H1 (cell line): ENCODE data around the gene NAPG. TPM values are rescaled to one million over a fixed set of nuclear protein-coding genes. Genes with fewer than 3 reads are reported as not detected.

Source experiments
- CTCF ChIA-PET: fragments of 300-600 bp; sonication (Branson Sonifier 250); formaldehyde crosslinking; loops from one replicate; lab custom pipeline; 2021; ENCODE audit not compliant: partially characterized antibody; lab: Charles Lee
- POLR2A ChIA-PET: fragments of 300-600 bp; sonication (Branson Sonifier 250); formaldehyde crosslinking; loops from one replicate; lab custom pipeline; 2021; ENCODE audit warnings: inconsistent platforms; ENCODE audit not compliant: partially characterized antibody; lab: Charles Lee
- DNase-seq, 2 experiments: peaks; one replicate each; pipeline versions ENCODE4 v3.0.0 to v3.0.0-alpha.2; 2010 to 2022; ENCODE audit warnings: low spot score in 2 of 2, low read depth in 1 of 2, mixed read lengths in 1 of 2
- FAIRE-seq: peaks from 2 replicates; lab custom pipeline; 2011; peaks lifted over from hg19 to GRCh38; lab: Jason Lieb, UNC
- H2AFZ ChIP-seq: 2 replicates; pipeline ENCODE4 v1.8.1; 2012; ENCODE audit warnings: low read length, inconsistent platforms
- H2AK5ac ChIP-seq: 2 replicates; pipeline ENCODE4 v1.6.1; 2013; ENCODE audit warnings: low read depth, low read length
- H2BK120ac ChIP-seq: replicated peaks from 2 replicates; pipeline ENCODE3; 2013; ENCODE audit warnings: low read depth, low read length, inconsistent platforms
- H2BK12ac ChIP-seq: 2 replicates; pipeline ENCODE4 v1.6.1; 2013; ENCODE audit warnings: low read depth, low read length
- H2BK15ac ChIP-seq: 2 replicates; pipeline ENCODE4 v1.6.1; 2013; ENCODE audit warnings: low read length
- H2BK20ac ChIP-seq: 2 replicates; pipeline ENCODE4 v1.6.1; 2013; ENCODE audit warnings: low read length
- H2BK5ac ChIP-seq: 2 replicates; pipeline ENCODE4 v1.6.1; 2013; ENCODE audit warnings: low read depth, low read length
- H3K14ac ChIP-seq: 2 replicates; pipeline ENCODE4 v1.6.1; 2013; ENCODE audit warnings: inconsistent platforms; ENCODE audit not compliant: insufficient read length
- H3K18ac ChIP-seq: 2 replicates; pipeline ENCODE4 v1.6.1; 2013; ENCODE audit warnings: low read length; ENCODE audit errors: extremely low read depth
- H3K23ac ChIP-seq: 2 replicates; pipeline ENCODE4 v1.6.1; 2013; ENCODE audit warnings: inconsistent platforms; ENCODE audit not compliant: insufficient read length
- H3K23me2 ChIP-seq: 2 replicates; pipeline ENCODE4 v1.6.1; 2013; ENCODE audit warnings: low read depth, low read length
- H3K27ac ChIP-seq: 2 replicates; pipeline ENCODE4 v1.6.1; 2011; ENCODE audit warnings: low read depth, low read length, inconsistent platforms
- H3K27me3 ChIP-seq, 4 experiments: replicated peaks in 1 of 4; 1 replicate in 1 of 4; 2 replicates in 3 of 4; pipeline versions ENCODE4 v1.6.1 to v1.8.1; 2011 to 2013; ENCODE audit warnings: low read length in 3 of 4, mild to moderate bottlenecking in 3 of 4, inconsistent platforms in 2 of 4, mixed read lengths in 2 of 4, moderate library complexity in 1 of 4; ENCODE audit not compliant: control insufficient read depth in 3 of 4, insufficient read depth in 3 of 4; ENCODE audit errors: extremely low read depth in 1 of 4
- H3K36me3 ChIP-seq, 4 experiments: 2 replicates each; pipeline versions ENCODE4 v1.6.1 to v1.8.1; 2011 to 2013; ENCODE audit warnings: mild to moderate bottlenecking in 4 of 4, low read length in 3 of 4, moderate library complexity in 2 of 4, control low read depth in 1 of 4, inconsistent platforms in 1 of 4; ENCODE audit not compliant: insufficient read depth in 4 of 4, control insufficient read depth in 2 of 4
- H3K4ac ChIP-seq: replicated peaks from 2 replicates; pipeline ENCODE3; 2013; ENCODE audit warnings: low read length, low read depth, mixed read lengths, inconsistent platforms; ENCODE audit not compliant: insufficient read length
- H3K4me1 ChIP-seq, 4 experiments: replicated peaks in 1 of 4; 1 replicate in 1 of 4; 2 replicates in 3 of 4; pipeline versions ENCODE4 v1.6.1 to v1.8.1; 2011 to 2013; ENCODE audit warnings: low read length in 3 of 4, inconsistent platforms in 2 of 4, mixed read lengths in 1 of 4; ENCODE audit not compliant: insufficient read depth in 4 of 4, control insufficient read depth in 3 of 4
- H3K4me2 ChIP-seq, 2 experiments: 2 replicates each; pipeline versions ENCODE4 v1.6.1 to v1.8.1; 2011 to 2013; ENCODE audit warnings: low read depth in 2 of 2, low read length in 2 of 2, control low read depth in 1 of 2, inconsistent platforms in 1 of 2, mild to moderate bottlenecking in 1 of 2; ENCODE audit not compliant: insufficient read depth in 1 of 2
- H3K4me3 ChIP-seq, 4 experiments: fragments of 200-600, 300-600 bp in 1 of 4; sonication (generic), shearing (Covaris generic), sonication (Bioruptor Twin) in 1 of 4; 2 replicates each; pipeline versions ENCODE4 v1.5.1 to v1.8.1; 2011 to 2016; ENCODE audit warnings: low read length in 4 of 4, low read depth in 3 of 4, control low read depth in 2 of 4, inconsistent platforms in 2 of 4, mild to moderate bottlenecking in 2 of 4, mixed read lengths in 1 of 4, moderate library complexity in 1 of 4; ENCODE audit not compliant: insufficient read depth in 2 of 4; ENCODE audit errors: extremely low read depth in 1 of 4
- H3K56ac ChIP-seq: replicated peaks from 2 replicates; pipeline ENCODE3; 2013; ENCODE audit warnings: low read depth, mild to moderate bottlenecking, mixed read lengths, low read length, inconsistent platforms; ENCODE audit not compliant: insufficient read length
- H3K79me1 ChIP-seq: 2 replicates; pipeline ENCODE4 v1.6.1; 2013; ENCODE audit warnings: low read depth, low read length, control low read depth
- H3K79me2 ChIP-seq, 2 experiments: 2 replicates each; pipeline versions ENCODE4 v1.6.1 to v1.8.1; 2012 to 2013; ENCODE audit warnings: low read length in 2 of 2, mild to moderate bottlenecking in 2 of 2, inconsistent platforms in 1 of 2; ENCODE audit not compliant: insufficient read depth in 2 of 2, control insufficient read depth in 1 of 2
- H3K9ac ChIP-seq, 4 experiments: replicated peaks in 1 of 4; 1 replicate in 1 of 4; 2 replicates in 3 of 4; pipeline versions ENCODE4 v1.6.1 to v1.8.1; 2011 to 2013; ENCODE audit warnings: low read depth in 3 of 4, low read length in 3 of 4, control low read depth in 2 of 4, mild to moderate bottlenecking in 2 of 4, moderate library complexity in 2 of 4, inconsistent platforms in 1 of 4; ENCODE audit errors: extremely low read depth in 1 of 4
- H3K9me3 ChIP-seq, 2 experiments: 2 replicates each; pipeline versions ENCODE4 v1.6.1 to v1.8.1; 2012 to 2013; ENCODE audit warnings: mild to moderate bottlenecking in 2 of 2, moderate library complexity in 2 of 2, control low read depth in 1 of 2, inconsistent platforms in 1 of 2, low read depth in 1 of 2, low read length in 1 of 2, mixed read lengths in 1 of 2; ENCODE audit not compliant: insufficient read depth in 2 of 2
- H4K20me1 ChIP-seq, 2 experiments: replicated peaks in 1 of 2; 2 replicates each; pipeline versions ENCODE3 to v1.8.1; 2011 to 2013; ENCODE audit warnings: inconsistent platforms in 2 of 2, low read length in 2 of 2, mild to moderate bottlenecking in 1 of 2; ENCODE audit not compliant: insufficient read depth in 2 of 2, control insufficient read depth in 1 of 2
- H4K5ac ChIP-seq: 2 replicates; pipeline ENCODE4 v1.6.1; 2013; ENCODE audit warnings: low read length, low read depth, mixed read lengths, inconsistent platforms; ENCODE audit not compliant: insufficient read length
- H4K8ac ChIP-seq: 2 replicates; pipeline ENCODE4 v1.8.0; 2013; ENCODE audit warnings: mild to moderate bottlenecking, moderate library complexity, low read length, inconsistent platforms; ENCODE audit not compliant: insufficient read depth; ENCODE audit errors: extremely low read depth
- H4K91ac ChIP-seq: replicated peaks from 2 replicates; pipeline ENCODE3; 2013; ENCODE audit warnings: low read length, mixed read lengths, inconsistent platforms; ENCODE audit not compliant: insufficient read length
- CHD1 ChIP-seq: IDR thresholded peaks from 2 replicates; pipeline ENCODE4 v1.6.1; 2012; ENCODE audit warnings: low read depth, low read length, improper control_type of control experiment
- CTBP2 ChIP-seq: IDR thresholded peaks from 2 replicates; pipeline ENCODE4 v1.7.0; 2011; ENCODE audit warnings: borderline replicate concordance, mild to moderate bottlenecking, moderate library complexity, mixed read lengths, low read length; ENCODE audit not compliant: insufficient read depth, insufficient read length
- EGR1 ChIP-seq: IDR thresholded peaks from 2 replicates; pipeline ENCODE4 v1.6.1; 2011; ENCODE audit warnings: low read depth, low read length, borderline replicate concordance
- JUN ChIP-seq: IDR thresholded peaks from 2 replicates; pipeline ENCODE4 v1.6.1; 2011; ENCODE audit warnings: low read depth, mild to moderate bottlenecking, improper control_type of control experiment, low read length
- RBBP5 ChIP-seq: IDR thresholded peaks from 2 replicates; pipeline ENCODE4 v1.7.1; 2012; ENCODE audit warnings: low read depth, mild to moderate bottlenecking, inconsistent platforms, low read length, moderate library complexity, borderline replicate concordance
- SIN3A ChIP-seq, 2 experiments: IDR thresholded peaks in 1 of 2; conservative IDR thresholded peaks in 1 of 2; 2 replicates each; pipeline ENCODE4 v1.6.1; 2011 to 2012; ENCODE audit warnings: low read length in 2 of 2, improper control_type of control experiment in 1 of 2, low read depth in 1 of 2, mild to moderate bottlenecking in 1 of 2
- SP2 ChIP-seq: IDR thresholded peaks from 2 replicates; pipeline ENCODE4 v1.6.1; 2012; ENCODE audit warnings: mild to moderate bottlenecking, low read length, inconsistent platforms
- TAF1 ChIP-seq: IDR thresholded peaks from 2 replicates; pipeline ENCODE4 v1.6.1; 2011; ENCODE audit warnings: mild to moderate bottlenecking, low read depth, low read length
- TBP ChIP-seq: IDR thresholded peaks from 2 replicates; pipeline ENCODE4 v1.6.1; 2011; ENCODE audit warnings: low read depth, low read length, improper control_type of control experiment
- TEAD4 ChIP-seq: IDR thresholded peaks from 2 replicates; pipeline ENCODE4 v1.6.1; 2012; ENCODE audit warnings: low read depth, low read length, inconsistent platforms, mixed read lengths
- YY1 ChIP-seq: IDR thresholded peaks from 2 replicates; pipeline ENCODE4 v1.6.1; 2011; ENCODE audit warnings: low read depth, mild to moderate bottlenecking, low read length
- WGBS, 2 experiments: shearing (Covaris generic) in 1 of 2; methylation state at CpG; one replicate each; pipeline versions ENCODE4 v1.1.6 to v1.1.7; 2013 to 2015; ENCODE audit warnings: low lambda C conversion rate in 2 of 2, mixed read lengths in 2 of 2, inconsistent platforms in 1 of 2, low coverage in 1 of 2, missing lambda C conversion rate in 1 of 2; ENCODE audit not compliant: insufficient replicate concordance in 2 of 2, insufficient coverage in 1 of 2, insufficient read length in 1 of 2; ENCODE audit errors: extremely low coverage in 1 of 2, missing lambda C conversion rate in 1 of 2; 5-methylcytosine and 5-hydroxymethylcytosine counted together
- polyA plus RNA-seq, 7 experiments: library from polyadenylated mRNA; depleted of rRNA in 3 of 7; stranded (reverse) in 5 of 7; unstranded in 2 of 7; fragments of >200 nt in 5 of 7; fragments of 200-250 nt in 2 of 7; gene quantifications; 1 replicate in 5 of 7; 2 replicates in 1 of 7; 4 replicates in 1 of 7; pipeline versions ENCODE4 v1.2.1 to v1.2.3, GENCODE V29; 2011 to 2013; ENCODE audit warnings: missing spikeins in 2 of 7, mixed read lengths in 2 of 7
- total RNA-seq: library from RNA; stranded (reverse); fragmentation: NEBNext Ultra II Directional; extraction: Animal tissue kit (Norgen Biotek cat#: 25700); gene quantifications from 2 replicates; pipeline ENCODE4 v1.2.1, GENCODE V29; 2021
- TF ChIP-seq, protein P1 (sequence below): IDR thresholded peaks from 2 replicates; pipeline ENCODE4 v1.6.1; 2012; ENCODE audit warnings: inconsistent platforms

Gene NAPG
- total and polyA plus RNA-seq, 2 of the 8 experiments (the other 6 are each of a cell fraction or from before 2014, with no cell fraction given), result 8.0 to 23.5 TPM

DNA sequence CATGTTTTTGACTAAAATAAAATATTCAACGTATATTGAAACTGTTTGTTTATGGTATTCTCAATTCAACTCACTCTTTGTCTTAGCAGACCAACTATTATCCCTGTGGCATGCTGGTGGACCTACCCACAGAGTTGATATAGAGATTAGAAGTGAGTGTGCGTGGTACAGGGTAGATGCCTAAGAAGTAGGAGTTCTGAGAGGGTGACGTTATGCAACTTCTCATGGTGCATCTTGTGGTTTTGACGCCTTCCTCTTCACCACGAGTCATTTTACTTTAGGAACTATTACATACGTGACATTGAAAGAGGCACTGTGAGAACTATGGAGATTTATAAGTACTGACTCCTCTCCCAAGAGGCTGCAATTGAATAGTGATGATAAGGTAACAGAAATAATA is 26.6 kb upstream of the NAPG start:
- H3K79me1 ChIP-seq, result no peaks in the 10 kb centered on the region
- TF ChIP-seq, protein P1, sequence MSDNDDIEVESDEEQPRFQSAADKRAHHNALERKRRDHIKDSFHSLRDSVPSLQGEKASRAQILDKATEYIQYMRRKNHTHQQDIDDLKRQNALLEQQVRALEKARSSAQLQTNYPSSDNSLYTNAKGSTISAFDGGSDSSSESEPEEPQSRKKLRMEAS, result no peak
- no peak for TF ChIP-seq JUN
- TF ChIP-seq RBBP5, result no peak
- TF ChIP-seq SP2, result no peak
- TF ChIP-seq TAF1, result no peak
- no peak for TF ChIP-seq EGR1
- no peak for TF ChIP-seq YY1
- TF ChIP-seq TEAD4, result no peak
- no peak for TF ChIP-seq TBP
- TF ChIP-seq SIN3A (conservative IDR thresholded peaks at IDR 0.05 in 1 of 2, IDR thresholded peaks at IDR 0.05 in 1 of 2; ENCODE audit: low read depth in 1 of 2, low read length in 2 of 2), result no peak
- no peak for TF ChIP-seq CHD1
- TF ChIP-seq CTBP2, result no peak
- TF ChIP-seq, all 59 proteins: peak for 0
- Histone ChIP-seq H4K8ac (no peak overlapping the region), H3K23me2 (no peaks in the 10 kb centered on the region), H3K27me3 (no peaks in the 10 kb centered on the region), H2BK20ac (no peak overlapping the region), H3K27ac (no peak overlapping the region), H4K5ac (no peak overlapping the region), H3K36me3 (no peaks in the 10 kb centered on the region), H2AK5ac (no peak overlapping the region), H3K18ac (no peak overlapping the region), H3K23ac (no peak overlapping the region), H2BK120ac (no peak overlapping the region), H3K4ac (no peak overlapping the region), H2BK12ac (no peak overlapping the region), H2BK15ac (no peak overlapping the region), H3K79me2 (no peaks in the 10 kb centered on the region), H3K56ac (no peak overlapping the region), H3K4me2 (no peak overlapping the region), H2BK5ac (no peak overlapping the region), H4K20me1 (no peaks in the 10 kb centered on the region), H3K9ac (no peak overlapping the region), H4K91ac (no peak overlapping the region), H3K14ac (no peak overlapping the region), H3K4me3 (no peak overlapping the region), H3K4me1 (no peaks in the 10 kb centered on the region), H3K9me3 (no peaks in the 10 kb centered on the region; a peak in 1 of 4 replicates), H2AFZ (no peak overlapping the region)
- DNase-seq, result no peak
- POLR2A ChIA-PET, result no interaction called here
- CTCF ChIA-PET, result interaction anchor here (1.3 to 1.6 kb wide), 3 partner anchors 9 to 527 kb away, joined by 4 to 5 read pairs (median 5); no protein-coding TSS in a partner anchor
- 88% methylated on average over 6 of the region's 6 CpGs; no CpG with 5 or more reads in 1 of the 2 experiments for WGBS, 2 experiments
- FAIRE-seq, result no peak
